Tibial nerve (tissue), 3 donors: Measurements from ENCODE around the gene FAM136A.

ENCODE experiments used
- CTCF ChIP-seq, 5 experiments: fragments of 200-600 bp in 3 of 5; fragments of 450-650 bp in 2 of 5; sonication (generic) in 3 of 5; IDR thresholded peaks; one replicate each; pipeline ENCODE4 v1.5.1; 2016 to 2019; ENCODE audit warnings: antibody characterized with exemption in 5 of 5, mild to moderate bottlenecking in 3 of 5, moderate library complexity in 2 of 5
- POLR2A ChIP-seq, 2 donors: fragments of 450-650 bp; IDR thresholded peaks; one replicate each; pipeline ENCODE4 v1.6.1; 2017; ENCODE audit warnings: antibody characterized with exemption in 2 of 2, mild to moderate bottlenecking in 2 of 2, moderate library complexity in 2 of 2

- TF ChIP-seq CTCF (IDR thresholded peaks at IDR 0.05) (no peak), POLR2A (IDR thresholded peaks at IDR 0.05) (no peak)
Measured at GRCh38 chr2:70321370-70321769, 19.5 kb upstream of the FAM136A start.
